ENCODE measurements around the gene NUP205.

DNA sequence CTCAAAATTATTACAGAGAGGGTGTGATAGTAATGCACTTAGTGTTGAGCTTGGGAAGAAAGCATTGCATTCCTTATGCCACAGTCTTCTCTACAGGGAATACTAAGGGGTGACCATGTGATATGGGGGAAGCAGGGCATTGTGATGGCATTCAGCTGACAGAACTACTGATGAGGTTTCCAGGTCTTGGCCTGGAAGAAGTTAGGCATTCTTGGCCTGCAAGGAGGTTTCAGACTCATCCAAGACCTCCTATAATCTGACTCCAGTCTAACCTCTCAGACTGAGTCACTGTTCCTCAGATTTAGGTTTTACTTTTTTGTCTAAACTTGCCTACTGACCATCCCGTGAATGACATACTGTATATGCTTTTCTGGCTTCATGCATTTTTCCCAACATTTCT is 112.5 kb downstream of the NUP205 start:
- TF ChIP-seq, protein P1, sequence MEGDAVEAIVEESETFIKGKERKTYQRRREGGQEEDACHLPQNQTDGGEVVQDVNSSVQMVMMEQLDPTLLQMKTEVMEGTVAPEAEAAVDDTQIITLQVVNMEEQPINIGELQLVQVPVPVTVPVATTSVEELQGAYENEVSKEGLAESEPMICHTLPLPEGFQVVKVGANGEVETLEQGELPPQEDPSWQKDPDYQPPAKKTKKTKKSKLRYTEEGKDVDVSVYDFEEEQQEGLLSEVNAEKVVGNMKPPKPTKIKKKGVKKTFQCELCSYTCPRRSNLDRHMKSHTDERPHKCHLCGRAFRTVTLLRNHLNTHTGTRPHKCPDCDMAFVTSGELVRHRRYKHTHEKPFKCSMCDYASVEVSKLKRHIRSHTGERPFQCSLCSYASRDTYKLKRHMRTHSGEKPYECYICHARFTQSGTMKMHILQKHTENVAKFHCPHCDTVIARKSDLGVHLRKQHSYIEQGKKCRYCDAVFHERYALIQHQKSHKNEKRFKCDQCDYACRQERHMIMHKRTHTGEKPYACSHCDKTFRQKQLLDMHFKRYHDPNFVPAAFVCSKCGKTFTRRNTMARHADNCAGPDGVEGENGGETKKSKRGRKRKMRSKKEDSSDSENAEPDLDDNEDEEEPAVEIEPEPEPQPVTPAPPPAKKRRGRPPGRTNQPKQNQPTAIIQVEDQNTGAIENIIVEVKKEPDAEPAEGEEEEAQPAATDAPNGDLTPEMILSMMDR (IDR thresholded peaks at IDR 0.05), result no peak
- TF ChIP-seq, protein P2, sequence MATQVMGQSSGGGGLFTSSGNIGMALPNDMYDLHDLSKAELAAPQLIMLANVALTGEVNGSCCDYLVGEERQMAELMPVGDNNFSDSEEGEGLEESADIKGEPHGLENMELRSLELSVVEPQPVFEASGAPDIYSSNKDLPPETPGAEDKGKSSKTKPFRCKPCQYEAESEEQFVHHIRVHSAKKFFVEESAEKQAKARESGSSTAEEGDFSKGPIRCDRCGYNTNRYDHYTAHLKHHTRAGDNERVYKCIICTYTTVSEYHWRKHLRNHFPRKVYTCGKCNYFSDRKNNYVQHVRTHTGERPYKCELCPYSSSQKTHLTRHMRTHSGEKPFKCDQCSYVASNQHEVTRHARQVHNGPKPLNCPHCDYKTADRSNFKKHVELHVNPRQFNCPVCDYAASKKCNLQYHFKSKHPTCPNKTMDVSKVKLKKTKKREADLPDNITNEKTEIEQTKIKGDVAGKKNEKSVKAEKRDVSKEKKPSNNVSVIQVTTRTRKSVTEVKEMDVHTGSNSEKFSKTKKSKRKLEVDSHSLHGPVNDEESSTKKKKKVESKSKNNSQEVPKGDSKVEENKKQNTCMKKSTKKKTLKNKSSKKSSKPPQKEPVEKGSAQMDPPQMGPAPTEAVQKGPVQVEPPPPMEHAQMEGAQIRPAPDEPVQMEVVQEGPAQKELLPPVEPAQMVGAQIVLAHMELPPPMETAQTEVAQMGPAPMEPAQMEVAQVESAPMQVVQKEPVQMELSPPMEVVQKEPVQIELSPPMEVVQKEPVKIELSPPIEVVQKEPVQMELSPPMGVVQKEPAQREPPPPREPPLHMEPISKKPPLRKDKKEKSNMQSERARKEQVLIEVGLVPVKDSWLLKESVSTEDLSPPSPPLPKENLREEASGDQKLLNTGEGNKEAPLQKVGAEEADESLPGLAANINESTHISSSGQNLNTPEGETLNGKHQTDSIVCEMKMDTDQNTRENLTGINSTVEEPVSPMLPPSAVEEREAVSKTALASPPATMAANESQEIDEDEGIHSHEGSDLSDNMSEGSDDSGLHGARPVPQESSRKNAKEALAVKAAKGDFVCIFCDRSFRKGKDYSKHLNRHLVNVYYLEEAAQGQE (IDR thresholded peaks at IDR 0.05; ENCODE audit: insufficient read depth in 1 of 2, low read depth in 2 of 2, low read length in 1 of 2), result no peak
- TF ChIP-seq POLR2AphosphoS5 (IDR thresholded peaks at IDR 0.05; ENCODE audit: low read depth, low read length) (no peak), SIN3A (IDR thresholded peaks at IDR 0.05; ENCODE audit: borderline replicate concordance, insufficient read depth, low read depth, low read length) (no peak)

All from Panc1 (cell line).